GM18520 (cell line): ENCODE data around the gene FBXO38.

Experiments
- ATAC-seq: cut with Tn5 transposase; IDR thresholded peaks from one replicate; pipeline ENCODE4 v1.9.1; 2021; ENCODE audit not compliant: unreplicated experiment

The FBXO38 gene

DNA sequence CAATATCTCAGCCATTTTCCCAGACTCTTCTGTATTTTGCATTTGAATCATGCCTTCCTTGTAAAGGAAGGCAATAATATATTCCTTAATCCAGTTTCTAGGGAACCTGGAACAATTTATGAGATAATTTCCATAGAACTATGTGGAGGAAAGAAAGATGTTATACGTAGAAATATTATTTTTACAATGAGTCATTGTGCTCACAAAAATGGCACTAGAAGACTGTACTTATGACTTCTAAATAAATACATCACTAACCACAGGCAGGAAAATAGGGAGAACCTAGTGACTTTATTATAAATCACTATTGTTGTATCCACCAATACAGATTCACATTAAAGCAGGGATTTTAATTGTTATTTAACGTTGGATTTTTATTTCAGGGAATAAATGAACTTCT lies 87.6 kb downstream of the FBXO38 start:
- no peak for ATAC-seq

DNA sequence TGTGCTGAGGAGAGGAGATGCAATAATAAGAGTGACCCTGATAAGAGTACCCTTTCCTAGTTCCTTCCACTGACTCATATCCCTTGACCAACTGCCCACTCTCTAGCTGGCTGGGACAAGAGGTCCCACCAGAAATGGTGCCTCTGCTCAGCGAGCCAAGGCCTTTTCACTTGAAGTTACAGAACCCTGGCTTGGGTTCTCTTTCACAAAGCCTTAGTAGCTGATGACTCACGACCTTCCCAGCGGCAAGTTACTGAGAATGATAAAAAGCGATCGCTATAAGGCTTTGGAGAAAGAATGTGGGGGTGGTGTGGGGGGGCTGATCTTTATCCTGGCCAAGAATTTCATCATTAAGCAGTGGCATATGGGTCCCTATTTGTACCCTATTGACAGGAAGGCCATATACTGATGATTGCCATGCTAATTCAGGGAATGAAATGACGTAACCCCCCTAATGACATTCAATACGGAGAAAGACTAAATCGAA lies 90.3 kb downstream of the FBXO38 start:
- no peak for ATAC-seq

DNA sequence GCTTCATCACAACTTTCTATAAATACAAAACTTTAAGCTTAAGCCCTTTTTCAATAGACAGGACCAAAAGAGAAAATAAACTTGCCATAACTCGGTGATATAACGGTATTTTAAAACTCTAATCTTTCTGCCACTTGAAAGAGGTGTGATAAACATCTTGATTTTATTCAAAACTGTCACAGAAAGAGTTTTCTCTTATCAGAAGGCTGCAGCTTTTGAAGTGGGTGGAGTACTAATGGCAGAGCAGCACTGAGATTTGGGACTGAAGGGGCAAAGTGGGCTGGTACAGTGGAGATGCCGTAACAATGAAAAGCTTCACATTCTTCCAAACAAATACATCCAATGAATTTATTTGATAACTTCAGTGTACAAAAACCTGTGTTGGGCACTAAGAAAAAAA lies 92.5 kb downstream of the FBXO38 start:
- ATAC-seq: no peak

DNA sequence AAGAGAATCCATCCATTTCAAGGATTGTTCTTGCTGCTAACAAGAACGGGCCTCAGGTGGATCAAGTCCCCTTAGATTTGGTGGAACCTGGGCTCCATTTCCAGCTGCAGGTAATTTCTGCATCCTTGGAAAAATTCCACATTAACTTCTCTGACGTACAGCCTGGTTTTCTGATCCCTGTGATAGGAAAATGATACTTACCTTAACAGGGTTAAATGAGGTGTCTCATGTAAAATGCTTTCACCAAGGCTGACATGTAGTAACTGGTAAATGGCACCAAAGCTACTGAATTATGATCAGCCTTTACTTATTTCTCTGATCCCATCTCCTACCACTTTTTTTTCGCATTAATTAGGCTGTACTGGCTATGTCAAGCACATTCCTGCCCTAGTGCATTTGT lies 93.7 kb downstream of the FBXO38 start:
- no peak for ATAC-seq

DNA sequence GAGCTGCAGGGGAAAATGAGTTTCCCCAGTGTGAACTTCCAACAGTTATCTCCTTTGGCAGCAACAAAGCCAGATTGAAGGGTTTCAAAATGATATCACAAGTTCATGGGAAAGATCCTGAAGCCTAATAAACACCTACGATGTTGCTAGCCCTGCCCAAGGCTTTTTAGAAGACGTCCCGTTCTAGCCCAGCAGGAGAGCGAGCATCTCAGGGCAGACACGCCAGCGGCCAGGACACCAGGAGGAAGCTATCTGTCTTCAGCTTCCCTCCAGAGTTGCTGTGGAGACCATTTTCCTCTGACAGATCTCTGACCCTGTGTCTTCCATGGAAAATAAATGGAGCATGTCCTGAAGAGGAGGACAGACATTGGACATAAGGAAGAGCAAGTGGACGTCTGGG lies 98.4 kb downstream of the FBXO38 start:
- no peak for ATAC-seq

DNA sequence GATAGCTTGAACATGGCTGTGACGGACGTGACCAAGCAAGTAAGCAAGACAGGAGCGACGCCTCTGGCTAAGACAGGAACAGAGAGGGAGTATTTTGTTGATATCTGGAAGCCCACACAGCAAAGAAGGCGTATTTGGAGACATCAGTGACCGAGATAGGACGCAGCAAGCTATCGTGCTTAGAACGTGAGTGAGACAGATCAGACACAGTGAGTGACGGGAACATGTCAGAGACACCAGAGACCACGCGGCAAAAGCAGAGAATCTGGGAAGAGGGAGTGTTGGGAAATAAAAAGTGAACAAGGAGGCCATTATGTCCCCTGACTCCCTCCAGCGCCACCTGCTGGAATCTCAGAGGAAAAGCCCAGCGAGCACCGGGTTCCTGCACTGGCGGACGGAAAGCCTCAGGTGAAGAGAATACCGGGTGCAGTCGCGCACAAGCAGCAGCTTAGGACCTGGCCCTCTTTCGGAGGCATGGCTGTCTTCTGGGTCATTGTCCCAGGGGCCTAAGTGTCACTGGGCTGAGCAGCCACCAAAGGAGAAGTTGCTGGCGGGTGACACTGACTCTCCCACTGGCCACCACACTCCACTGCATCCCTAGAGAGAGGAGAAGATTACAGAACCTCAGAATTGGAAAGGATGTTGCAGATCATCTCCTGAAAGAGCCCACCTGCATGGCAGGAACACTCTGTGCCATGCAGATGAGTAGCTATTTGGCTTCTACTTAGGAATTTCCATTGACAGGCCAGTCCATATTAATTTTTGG lies 99.1 kb downstream of the FBXO38 start:
- ATAC-seq: no peak

DNA sequence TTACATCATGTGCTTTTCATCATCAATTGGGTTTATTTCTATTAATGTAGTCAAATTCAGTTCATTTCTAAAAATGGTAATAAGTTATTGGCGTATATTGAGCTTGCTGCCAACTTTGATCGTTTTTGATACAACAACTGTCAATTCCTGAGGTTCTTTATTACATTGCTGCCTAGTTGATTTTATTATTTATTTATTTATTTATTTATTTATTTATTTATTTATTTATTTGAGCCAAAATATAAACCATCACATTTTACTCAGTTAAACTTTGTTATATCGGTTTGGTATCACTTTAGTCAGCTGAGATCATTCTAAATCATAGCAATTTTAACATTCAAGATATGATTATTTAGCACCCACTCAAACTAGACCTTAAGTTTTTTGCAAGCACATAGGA lies 100.0 kb downstream of the FBXO38 start:
- no peak for ATAC-seq

DNA sequence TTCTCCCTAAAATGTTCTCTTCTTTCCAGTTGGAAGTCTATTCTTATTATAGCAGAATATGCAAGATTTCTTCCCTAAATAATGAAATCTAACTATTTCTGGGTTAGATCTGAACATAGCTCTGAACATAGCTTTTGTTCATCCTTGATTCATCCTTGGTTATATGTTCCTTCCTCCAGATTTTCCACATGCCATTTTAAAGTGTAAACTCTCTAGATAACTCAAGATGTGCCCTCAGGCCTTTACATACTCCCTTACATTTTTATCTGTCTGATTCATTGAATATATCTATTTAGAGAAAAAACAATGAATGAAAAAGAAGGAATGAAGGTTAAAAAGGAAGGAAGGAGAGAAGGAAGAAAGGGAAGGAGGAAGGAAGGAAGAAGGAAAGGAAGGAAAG lies 100.9 kb downstream of the FBXO38 start:
- no peak for ATAC-seq

DNA sequence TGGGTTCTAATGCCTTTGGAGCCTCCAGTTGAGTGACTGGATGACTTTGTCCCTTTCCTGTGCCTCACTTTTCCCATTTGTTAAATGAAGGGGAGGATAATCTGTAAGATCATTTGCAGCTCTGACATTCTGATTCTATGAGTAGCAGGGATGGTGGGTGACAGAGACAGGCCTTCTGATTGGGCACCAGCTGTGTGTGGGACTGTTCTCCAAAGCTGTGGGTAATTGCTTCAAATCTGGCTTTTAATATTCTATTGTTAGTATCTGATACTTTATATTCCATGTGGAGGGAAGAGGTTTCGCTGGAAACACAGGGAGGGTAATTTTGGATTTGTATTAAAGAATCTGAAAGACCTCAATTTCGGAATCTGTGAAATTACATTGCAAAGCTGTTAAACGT lies 102.7 kb downstream of the FBXO38 start:
- no peak for ATAC-seq

DNA sequence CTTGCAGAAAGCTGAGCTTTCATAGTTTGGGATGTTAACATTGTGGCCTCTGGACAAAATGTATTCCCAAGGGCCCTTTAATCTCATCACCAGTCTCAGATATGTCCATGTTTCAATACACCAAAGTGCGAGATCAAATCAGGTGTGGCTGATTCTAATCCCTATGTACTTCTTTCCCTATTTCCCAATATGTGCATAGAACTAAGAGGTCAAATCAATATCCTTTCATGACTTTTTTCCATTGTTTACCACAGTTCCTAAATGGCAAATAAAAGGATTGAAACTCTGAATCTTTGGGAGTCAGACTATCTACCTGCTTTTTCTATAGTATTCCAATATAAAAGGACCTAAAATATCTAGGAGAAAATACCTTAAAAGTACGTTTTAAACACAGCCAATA lies 105.0 kb downstream of the FBXO38 start:
- no peak for ATAC-seq

DNA sequence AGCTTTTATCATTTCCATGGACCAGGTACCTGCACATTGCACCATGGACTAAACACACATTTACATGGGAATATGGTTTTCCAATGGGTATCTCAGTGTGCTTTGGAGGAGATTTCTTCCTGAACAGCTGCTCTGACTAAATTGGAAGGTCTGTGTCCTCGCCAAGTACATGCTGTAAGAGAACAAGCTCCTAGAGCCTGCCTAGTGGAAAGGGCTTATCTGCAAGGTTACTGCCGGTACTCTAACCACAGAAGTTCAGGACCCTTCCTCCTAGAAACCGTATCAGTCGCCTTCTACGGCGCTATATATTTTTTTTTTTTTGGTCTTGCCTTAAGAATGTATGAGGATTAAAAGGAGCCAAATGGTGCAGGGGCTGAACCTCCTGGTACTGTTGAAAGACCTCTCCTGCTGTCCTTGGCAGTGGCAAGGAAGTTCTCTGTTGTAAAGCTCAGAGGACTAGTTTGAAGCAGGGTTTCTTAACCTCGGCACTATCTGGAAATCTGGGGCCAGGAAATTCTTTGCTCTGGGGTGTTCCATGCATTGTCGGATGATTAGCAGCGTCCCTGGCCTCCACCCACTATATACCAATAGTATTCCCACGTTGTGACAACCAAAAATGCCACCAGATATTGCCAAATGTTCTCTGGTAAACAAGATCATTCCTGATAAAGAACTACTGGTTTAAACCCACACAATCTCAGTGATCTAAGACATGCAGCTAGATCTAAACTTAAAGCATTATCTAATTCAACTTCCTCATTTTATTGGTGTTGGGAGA lies 107.4 kb downstream of the FBXO38 start:
- no peak for ATAC-seq

DNA sequence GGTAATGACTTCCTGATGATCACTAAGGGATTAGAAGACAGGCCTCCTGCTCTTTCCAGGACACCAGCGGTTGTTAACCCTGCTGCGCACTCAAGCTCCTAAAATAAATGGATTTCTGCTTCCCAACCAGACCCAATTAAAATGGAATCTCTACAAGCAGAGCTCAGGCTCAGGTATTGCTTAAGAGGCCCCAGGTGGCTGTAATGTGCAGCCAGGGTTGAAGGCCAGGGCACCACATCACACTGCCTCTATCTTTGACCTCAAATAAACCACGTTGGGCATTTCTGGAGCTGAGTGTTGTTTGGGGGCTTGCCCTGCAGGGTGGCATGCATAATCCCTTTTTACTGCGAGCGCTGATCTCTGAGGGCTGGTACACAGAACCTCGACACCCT lies 108.0 kb downstream of the FBXO38 start:
- no peak for ATAC-seq

DNA sequence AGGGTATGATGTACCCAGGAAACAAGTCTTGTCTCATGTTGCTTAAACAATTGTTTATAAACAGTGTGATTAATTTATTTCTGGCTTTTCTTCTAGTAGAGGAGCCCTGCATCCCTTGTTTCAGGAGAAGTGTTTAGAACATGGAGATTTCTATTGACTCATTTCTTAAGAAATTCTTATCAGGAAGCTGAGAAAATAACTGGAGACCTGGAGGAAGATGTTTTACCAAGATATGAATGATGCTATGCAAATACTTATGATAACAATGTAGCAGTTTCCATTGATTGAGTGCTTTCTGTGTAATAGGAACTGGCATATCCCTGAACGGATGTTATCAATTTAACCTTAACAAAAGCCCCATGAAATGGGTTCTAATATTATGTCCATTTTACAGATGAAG lies 108.6 kb downstream of the FBXO38 start:
- no peak for ATAC-seq
